ENCODE data around the gene PGC.
A peak's percentile ranks its signal among the peaks of the same experiment; 100 is the strongest.

The PGC gene

GRCh38 chr6:41711323-41712038 lies 35.7 kb downstream of the PGC start:
- DNase-seq = no peak

GRCh38 chr6:41709375-41709774 lies 37.8 kb downstream of the PGC start:
- no peak for DNase-seq

GRCh38 chr6:41708856-41709255 lies 38.3 kb downstream of the PGC start:
- DNase-seq = no peak

DNA sequence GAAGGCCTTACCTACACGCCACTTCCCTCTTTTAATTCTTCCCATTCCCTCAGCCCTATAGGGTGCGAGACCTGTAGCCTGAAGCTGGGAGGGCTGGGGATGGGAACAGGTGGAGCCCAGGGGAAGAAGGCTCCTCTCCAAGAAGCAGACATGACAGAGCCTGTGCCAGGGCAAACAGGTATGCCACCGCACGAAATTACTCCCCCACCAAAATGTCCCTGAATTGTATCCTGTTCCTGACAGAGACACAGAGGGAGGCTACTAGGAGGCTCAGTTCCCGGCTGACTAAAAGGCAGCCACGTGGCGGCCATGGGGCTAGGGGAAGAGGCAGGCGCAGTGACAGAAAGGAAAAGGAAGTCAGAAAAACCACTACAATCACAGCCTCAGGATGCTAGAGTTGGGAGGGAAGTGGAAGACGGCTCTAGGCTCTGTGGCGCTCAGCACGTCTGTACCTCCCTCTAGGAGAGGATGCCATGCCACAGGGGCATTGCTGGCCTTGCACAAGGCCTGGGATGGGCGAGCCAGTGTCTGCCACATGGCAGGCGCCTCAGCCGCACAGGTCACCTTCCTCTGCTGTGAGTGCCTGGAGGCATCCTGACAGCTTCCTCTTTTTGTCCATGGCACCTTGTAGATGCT lies 39.5 kb downstream of the PGC start:
- no peak for DNase-seq

DNA sequence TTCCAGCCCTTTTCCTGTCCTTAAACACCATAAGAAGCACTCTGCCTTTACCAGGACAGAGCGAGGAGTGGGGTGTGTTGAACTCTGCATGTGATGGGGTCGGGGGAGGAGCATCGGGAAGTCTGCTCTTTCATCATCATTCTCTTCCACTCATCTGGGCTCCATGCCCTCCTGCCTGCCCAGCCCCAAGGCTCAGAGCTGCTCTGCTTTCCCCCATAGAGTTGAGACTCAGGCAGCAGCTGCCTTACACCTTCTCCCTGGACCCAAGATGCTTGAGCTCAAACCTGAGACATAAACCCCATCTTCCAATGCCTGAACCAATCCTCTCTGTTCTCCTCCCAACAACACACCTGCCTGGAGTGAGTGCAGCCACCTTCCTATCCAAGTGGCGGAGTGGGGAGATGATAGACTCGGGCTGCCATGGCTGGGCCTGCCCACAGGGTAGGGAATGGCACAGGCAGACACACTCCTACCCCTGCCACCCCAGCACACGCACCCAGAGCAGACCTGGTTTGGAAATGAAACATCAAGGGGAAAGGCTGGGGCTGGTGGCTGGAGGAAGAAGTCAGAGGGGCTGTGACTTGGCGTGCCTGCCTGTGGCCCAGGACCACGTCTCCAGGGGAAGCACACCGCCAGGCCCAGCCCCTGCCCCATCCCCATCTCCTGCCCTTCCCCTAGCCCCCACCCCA lies 40.2 kb downstream of the PGC start:
- DNase-seq = no peak

DNA sequence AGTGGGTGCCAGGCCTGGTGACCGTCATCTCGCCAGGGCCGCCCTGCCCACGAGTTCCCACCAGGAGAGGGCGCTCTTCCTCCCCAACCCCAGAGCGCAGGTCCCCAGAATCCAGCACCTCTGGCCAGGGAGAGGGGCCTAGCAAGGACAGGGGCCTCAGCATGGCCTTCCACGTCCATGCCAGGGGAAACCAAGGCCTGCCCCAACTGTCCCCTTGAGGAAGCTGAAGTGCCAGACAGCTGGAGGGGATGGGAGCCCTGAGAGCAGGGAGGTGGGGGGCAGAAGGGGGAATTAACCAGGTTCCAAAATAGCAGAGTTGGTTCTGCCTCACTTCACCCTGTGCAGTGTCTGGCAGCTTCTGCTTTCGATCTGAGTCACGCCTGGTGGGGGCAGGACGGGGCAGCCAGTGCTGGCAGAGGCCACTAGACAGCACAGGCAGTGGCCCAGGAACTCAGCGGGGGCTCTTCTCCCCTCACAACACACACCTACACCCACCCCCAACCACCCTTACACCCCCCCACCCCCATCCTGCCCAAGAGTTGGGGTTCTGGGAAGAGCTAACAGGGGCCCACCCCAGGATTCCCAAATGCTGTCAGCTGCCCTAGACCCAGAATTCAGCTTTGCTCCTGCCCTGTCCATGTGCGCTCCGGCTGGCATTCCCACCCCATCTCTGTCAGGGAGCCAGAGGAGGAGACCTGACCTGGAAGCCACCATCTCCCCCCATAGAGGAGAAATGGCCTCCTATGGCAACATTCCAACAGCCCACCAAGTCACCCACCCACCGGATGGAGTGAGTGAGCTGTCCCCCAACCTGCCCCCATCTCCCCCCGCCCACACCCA lies 41.0 kb downstream of the PGC start:
- peak; percentile 25 for DNase-seq

- no peak for DNase-seq
These were observed 41.7 kb downstream of the PGC start for GRCh38 chr6:41705311-41705995.

GRCh38 chr6:41704656-41705310 lies 42.4 kb downstream of the PGC start:
- DNase-seq = no peak

- no peak for DNase-seq
These were observed 43.2 kb downstream of the PGC start for GRCh38 chr6:41704028-41704427.

GRCh38 chr6:41702771-41703494 lies 44.3 kb downstream of the PGC start:
- DNase-seq = no peak

GRCh38 chr6:41702089-41702745 lies 45.0 kb downstream of the PGC start:
- no peak for DNase-seq

GRCh38 chr6:41700463-41701347 lies 46.5 kb downstream of the PGC start:
- no peak for DNase-seq

GRCh38 chr6:41699063-41699462 lies 48.1 kb downstream of the PGC start:
- no peak for DNase-seq

GRCh38 chr6:41697861-41698781 lies 49.1 kb downstream of the PGC start:
- no peak for DNase-seq

DNA sequence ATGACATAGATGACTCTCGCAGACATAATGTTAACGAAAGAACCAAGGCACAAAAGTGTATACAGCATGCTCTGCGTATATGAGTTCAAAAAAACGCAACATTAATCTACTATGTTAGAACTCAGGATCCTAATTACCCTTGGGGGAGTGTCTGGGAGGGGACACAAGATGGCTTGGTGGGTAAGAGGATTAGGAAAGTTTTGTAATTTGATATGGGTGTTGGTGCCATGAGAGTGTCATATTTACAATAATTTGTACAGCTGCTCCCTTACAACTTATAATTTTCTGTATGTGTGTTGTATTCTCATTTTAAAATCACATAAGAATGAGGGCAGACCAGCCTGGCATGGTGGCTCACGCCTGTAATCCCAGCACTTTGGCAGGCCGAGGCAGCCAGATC lies 50.4 kb downstream of the PGC start:
- no peak for DNase-seq

DNA sequence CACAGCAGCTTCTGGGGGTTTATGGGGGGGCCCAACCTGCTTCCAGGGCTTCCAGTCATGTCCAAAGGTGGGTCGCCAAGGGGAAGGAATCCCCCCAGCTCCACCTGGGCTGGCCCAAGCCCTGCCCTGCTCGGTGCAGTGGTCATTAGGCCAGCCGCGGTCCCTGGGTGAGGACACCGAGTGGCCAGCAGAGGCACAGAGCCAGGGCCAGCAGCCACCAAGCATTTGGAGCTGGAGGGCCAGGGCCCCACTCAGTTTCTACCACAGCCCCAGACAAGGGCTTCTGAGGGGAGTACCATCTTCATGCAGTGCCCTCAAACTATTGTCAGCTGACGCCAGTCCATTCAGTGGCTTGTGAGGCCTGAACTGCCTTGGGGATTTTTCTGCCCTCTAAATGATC lies 51.4 kb downstream of the PGC start:
- no peak for DNase-seq

- no peak for DNase-seq
These were observed 52.2 kb downstream of the PGC start for GRCh38 chr6:41694815-41695526.

All from hematopoietic multipotent progenitor cell treated with erythropoietin and hydrocortisone succinate and interleukin-3 and kit ligand, for 8 days (in vitro differentiated cells).